B cell (primary cell): Measurements from ENCODE around the gene ELAC1.

Source experiments
- EZH2 ChIP-seq: IDR thresholded peaks from 2 replicates; pipeline ENCODE4 v1.6.1; 2012; ENCODE audit warnings: borderline replicate concordance, low read depth, mild to moderate bottlenecking, moderate library complexity, low read length; ENCODE audit not compliant: insufficient read depth, poor library complexity, severe bottlenecking
- TF ChIP-seq, protein P1 (sequence below): fragments of 200-600 bp; IDR thresholded peaks from one replicate; pipeline ENCODE4 v1.8.0; 2022; ENCODE audit warnings: antibody characterized with exemption, mild to moderate bottlenecking

GRCh38 chr18:51006061-51006818 lies 38.4 kb downstream of the ELAC1 start:
- TF ChIP-seq, protein P1, sequence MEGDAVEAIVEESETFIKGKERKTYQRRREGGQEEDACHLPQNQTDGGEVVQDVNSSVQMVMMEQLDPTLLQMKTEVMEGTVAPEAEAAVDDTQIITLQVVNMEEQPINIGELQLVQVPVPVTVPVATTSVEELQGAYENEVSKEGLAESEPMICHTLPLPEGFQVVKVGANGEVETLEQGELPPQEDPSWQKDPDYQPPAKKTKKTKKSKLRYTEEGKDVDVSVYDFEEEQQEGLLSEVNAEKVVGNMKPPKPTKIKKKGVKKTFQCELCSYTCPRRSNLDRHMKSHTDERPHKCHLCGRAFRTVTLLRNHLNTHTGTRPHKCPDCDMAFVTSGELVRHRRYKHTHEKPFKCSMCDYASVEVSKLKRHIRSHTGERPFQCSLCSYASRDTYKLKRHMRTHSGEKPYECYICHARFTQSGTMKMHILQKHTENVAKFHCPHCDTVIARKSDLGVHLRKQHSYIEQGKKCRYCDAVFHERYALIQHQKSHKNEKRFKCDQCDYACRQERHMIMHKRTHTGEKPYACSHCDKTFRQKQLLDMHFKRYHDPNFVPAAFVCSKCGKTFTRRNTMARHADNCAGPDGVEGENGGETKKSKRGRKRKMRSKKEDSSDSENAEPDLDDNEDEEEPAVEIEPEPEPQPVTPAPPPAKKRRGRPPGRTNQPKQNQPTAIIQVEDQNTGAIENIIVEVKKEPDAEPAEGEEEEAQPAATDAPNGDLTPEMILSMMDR, result no peak
- no peak for TF ChIP-seq EZH2
